ENCODE measurements around the gene FOXN3.

DNA sequence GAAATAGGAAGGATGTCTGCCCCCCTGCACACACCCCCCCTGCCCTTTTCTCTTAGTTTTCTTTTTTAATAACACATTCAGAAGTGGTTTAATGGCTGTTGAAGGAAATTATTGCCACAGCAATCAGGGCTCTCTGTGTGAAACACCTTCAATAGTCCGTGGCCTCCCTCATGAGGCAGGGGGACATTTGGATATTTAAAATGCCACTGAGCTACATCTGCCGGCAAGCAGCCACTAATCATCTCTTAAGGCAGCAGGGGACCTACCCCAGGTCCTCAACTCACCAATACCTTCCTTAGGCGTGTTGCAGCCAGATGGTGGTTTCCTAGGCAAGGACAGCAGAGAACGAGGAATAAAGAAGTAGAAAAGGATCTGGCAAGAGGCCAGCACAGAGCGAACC is 309.4 kb downstream of the FOXN3 start:
- TF ChIP-seq, protein P1, sequence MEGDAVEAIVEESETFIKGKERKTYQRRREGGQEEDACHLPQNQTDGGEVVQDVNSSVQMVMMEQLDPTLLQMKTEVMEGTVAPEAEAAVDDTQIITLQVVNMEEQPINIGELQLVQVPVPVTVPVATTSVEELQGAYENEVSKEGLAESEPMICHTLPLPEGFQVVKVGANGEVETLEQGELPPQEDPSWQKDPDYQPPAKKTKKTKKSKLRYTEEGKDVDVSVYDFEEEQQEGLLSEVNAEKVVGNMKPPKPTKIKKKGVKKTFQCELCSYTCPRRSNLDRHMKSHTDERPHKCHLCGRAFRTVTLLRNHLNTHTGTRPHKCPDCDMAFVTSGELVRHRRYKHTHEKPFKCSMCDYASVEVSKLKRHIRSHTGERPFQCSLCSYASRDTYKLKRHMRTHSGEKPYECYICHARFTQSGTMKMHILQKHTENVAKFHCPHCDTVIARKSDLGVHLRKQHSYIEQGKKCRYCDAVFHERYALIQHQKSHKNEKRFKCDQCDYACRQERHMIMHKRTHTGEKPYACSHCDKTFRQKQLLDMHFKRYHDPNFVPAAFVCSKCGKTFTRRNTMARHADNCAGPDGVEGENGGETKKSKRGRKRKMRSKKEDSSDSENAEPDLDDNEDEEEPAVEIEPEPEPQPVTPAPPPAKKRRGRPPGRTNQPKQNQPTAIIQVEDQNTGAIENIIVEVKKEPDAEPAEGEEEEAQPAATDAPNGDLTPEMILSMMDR (IDR thresholded peaks at IDR 0.05): no peak
- TF ChIP-seq ZFX (IDR thresholded peaks at IDR 0.05; ENCODE audit: borderline replicate concordance): no peak

All from 22Rv1 (cell line).